ENCODE measurements around the gene TEX9.
A peak's percentile ranks its signal among the peaks of the same experiment; 100 is the strongest.
"Not testable (repeated sequence)": the region's sequence is repeated elsewhere in the genome, so short reads cannot be mapped to it uniquely, and the experiment has no call there.

The TEX9 gene

GRCh38 chr15:56365075-56365711 is at the start of gene TEX9:
Gene TEX9, plus strand, starts transcription at chr15:56365426. Its CDS starts 25 bp downstream, at chr15:56365451.
- DNase-seq (ENCODE audit: low read depth): peak; percentile 88

GRCh38 chr15:56316561-56316960 is 48.7 kb upstream of the TEX9 start:
- DNase-seq (ENCODE audit: low read depth): not testable (repeated sequence)

- DNase-seq (ENCODE audit: low read depth): no peak
These were observed 44.9 kb upstream of the TEX9 start for GRCh38 chr15:56320316-56320715.

DNA sequence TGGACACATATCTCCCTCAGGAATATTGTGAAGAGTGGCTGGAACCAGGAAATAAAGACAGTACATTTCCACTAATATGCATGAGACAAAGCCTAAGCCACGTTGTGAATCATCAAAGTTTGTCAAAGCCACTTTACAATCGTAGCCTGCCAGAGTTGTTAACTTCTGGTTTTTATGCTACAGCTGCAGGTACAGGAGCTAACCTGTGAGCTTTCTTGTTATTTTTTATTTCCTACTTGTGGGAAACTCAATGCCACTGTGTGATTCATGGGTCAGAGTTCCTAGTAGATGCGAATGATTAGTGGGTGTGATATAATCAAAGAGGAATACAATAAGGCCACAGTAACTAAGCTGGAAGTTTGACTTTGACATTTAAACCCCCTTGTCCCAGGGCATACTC is 44.4 kb upstream of the TEX9 start:
- DNase-seq (ENCODE audit: low read depth): peak; percentile 13

- DNase-seq (ENCODE audit: low read depth): no peak
These were observed 42.8 kb upstream of the TEX9 start for GRCh38 chr15:56322444-56322843.

- DNase-seq (ENCODE audit: low read depth): no peak
These were observed 41.8 kb upstream of the TEX9 start for GRCh38 chr15:56323435-56323834.

- DNase-seq (ENCODE audit: low read depth): peak; percentile 65
These were observed 40.0 kb upstream of the TEX9 start for GRCh38 chr15:56325186-56325585.

- no peak for DNase-seq (ENCODE audit: low read depth)
These were observed 37.3 kb upstream of the TEX9 start for GRCh38 chr15:56327721-56328502.

- DNase-seq (ENCODE audit: low read depth): no peak
These were observed 28.0 kb upstream of the TEX9 start for GRCh38 chr15:56337084-56337725.

DNA sequence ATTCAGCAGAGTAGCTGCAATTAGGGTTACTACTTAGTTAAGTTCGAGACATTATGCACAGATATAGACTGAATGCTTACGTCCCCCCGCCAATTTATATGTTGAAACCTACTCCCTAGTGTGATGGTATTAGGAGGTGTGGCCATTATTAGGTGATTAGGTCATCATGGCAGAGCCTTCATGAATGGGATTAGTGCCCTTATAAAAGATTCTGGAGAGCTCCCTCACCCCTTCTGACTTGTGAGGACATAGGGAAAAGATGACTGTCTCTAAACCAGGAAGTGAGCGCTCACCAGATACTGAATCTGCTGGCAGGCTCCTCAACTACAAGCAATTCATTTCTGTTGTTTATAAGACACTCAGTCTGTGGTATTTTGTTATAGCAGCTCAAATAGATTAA is 25.6 kb upstream of the TEX9 start:
- DNase-seq (ENCODE audit: low read depth): peak; percentile 29

- DNase-seq (ENCODE audit: low read depth): peak; percentile 47
These were observed 24.0 kb upstream of the TEX9 start for GRCh38 chr15:56341201-56341600.

DNA sequence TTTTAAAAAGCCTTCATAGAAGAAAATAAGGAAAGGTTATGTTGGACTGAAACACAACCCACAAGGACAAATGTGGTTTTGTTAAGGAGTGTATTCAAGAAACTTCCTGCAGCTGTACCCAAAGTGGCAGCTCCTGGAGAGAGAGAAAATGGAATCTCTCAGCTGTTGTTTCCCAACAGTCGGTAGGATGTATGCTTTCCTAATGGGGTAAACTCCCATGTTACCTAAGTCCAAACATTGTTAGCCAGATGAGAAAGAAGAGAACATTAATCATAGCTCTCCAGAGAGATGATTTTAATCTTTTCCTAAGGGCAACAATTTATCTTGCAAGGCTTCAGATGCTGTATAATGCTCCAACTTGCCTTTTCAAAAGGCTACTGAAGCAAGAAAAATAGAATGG is 22.6 kb upstream of the TEX9 start:
- DNase-seq (ENCODE audit: low read depth): no peak

- no peak for DNase-seq (ENCODE audit: low read depth)
These were observed 21.3 kb upstream of the TEX9 start for GRCh38 chr15:56343879-56344278.

DNA sequence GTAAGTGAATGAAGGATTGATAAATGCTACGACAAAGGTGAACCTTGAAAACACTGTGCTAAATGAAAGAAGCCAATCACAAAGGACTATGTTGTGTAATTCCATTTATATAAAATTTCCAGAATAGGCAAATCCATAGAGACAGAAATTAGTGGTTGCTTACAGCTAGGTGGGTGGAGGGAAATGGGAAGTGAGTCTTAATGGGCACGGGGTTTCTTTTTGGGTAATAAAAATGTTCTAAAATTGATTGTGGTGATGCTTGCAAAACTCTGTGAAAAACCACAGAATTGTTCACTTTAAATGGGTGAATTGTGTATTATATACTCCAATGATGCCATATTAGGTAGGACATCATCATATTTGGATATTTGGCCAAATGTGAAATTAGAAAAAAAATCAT is 20.9 kb upstream of the TEX9 start:
- no peak for DNase-seq (ENCODE audit: low read depth)

- no peak for DNase-seq (ENCODE audit: low read depth)
These were observed 18.8 kb upstream of the TEX9 start for GRCh38 chr15:56346414-56346813.

DNA sequence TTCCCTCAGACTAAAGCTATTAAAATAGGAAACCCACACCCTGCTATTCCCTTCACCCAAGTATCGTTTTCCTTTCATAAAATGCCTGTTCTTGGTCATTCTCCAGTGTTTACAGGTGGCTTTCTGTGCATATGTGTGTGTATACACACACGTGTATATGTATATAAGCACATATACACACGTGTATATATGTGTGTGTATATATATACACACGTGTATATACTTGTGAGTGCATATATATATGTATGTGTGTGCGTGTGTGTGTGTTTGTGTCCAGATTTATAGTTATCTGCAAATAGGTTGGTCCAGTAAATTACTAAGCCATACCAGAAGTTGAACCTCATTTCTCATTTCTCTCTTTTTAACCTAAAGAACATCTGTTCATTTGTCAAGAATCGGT is 15.7 kb upstream of the TEX9 start:
- DNase-seq (ENCODE audit: low read depth): no peak

DNA sequence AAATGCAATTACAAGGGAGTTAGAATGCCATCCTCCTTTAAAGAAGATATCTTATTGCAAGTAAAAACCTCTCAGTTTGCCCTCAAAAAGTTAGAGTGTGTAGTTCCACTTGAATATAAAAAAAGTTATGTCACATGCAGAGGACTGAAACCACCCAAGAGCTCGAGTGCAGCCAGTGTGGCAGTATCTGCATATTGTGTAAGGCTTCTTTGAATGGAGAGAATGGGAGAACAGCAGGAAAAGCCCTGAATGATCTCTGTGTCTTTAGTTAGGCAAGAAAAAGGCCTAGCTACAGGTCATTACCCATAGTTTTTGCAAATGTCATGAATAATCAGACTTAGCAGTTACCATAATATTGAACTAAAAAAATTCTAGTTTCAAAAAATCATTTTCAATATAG is 13.9 kb upstream of the TEX9 start:
- no peak for DNase-seq (ENCODE audit: low read depth)

DNA sequence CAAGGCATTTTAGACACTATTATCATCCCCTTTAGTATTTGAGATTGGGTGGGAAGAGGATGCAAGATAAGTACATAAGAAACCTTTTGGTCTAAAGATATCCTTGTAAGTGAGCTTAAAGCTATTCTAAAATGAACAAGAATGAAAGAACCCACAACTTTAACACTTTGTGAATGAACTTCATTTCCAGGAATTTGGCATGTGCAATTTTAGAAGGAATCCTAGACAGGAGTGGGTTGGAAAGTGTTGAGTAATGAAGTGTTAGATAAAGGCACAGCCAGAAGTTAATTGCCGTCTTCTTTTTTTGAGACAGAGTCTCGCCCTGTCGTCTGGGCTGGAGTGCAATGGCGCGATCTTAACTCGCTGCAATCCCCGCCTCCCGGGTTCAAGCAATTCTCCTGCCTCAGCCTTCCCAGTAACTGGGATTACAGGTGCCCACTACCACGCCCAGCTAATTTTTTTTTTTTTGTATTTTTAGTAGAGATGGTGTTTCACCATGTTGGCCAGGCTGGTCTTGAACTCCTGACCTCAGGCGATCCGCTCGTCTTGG is 13.2 kb upstream of the TEX9 start:
- no peak for DNase-seq (ENCODE audit: low read depth)

DNA sequence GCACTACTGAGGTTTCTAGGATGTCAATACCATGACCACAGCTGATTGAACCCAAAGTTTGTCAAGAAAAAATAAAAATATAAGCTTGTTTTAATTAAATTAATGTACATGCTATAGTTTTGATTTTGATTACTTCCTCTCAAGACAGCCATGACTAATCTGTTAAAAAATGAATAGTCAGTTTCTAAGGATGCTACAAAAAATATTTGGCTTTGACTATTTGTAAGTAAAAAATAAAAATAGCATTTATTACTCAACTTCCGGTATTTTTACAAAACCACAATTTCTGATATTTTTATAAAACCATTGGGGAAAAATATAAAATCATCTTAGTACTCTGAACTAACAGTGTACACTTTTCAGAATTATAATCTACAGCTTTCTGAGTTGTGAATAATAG is 12.1 kb upstream of the TEX9 start:
- peak; percentile 26 for DNase-seq (ENCODE audit: low read depth)

DNA sequence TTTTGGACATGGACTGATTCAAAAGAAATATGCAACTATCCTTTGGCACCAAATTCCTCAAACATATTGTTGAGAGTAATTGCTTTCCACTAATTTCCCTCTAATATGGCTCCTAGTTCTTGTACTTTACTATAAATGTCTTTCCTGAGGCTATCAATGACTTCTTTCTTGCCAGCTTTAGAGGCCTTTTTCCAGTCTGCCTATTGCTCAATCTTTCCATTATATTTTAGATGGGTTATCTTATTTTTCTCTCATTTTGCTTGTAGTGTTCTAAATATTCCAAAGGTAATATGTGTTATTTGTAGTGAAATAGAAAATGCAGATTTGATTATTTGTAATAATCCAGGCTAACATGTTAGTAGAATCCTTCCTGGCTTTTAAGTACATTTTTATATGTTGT is 11.5 kb upstream of the TEX9 start:
- DNase-seq (ENCODE audit: low read depth): no peak

DNA sequence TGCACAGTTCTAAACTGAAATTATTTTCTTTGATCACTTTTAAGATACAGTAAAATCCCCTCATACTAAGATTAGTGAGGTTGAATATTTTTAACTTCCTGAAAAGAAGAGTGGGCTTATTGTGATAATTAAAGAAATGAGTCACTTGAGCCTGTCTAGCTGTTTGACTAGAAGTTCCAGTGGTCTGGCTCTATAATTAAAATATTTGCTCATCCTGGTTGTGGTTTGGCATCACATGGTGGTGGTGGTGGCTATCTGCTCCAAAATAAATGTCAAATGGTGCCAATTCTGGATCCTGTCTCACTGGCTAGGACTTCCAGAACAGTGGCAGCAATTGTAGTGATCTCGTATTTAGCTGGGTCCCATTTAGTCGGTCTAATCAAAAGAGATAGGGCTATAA is 8.6 kb upstream of the TEX9 start:
- DNase-seq (ENCODE audit: low read depth): peak; percentile 36

- no peak for DNase-seq (ENCODE audit: low read depth)
These were observed 6.6 kb upstream of the TEX9 start for GRCh38 chr15:56358604-56359003.

DNA sequence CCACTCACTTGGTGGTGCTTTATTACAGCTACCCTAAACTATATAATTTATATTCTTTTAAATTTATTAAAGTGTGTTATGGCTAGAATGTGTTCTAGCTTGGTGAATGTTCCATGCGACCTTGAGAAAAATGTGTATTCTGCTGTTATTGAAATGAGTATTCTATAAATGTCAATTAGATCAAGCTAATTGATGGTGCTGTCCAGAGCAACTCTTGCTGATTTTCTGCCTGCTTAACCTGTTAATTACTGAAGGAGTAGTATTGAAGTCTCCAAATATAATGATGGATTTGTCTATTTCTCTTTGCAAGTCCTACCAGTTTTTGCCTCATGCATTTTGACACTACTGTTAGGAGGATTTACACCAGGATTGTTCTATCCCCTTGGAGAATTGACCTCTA is 3.2 kb upstream of the TEX9 start:
- DNase-seq (ENCODE audit: low read depth): no peak
